Activated CD8-positive, alpha-beta T cell treated with anti-CD3 and anti-CD28 coated beads for 36 hours (primary cell): ENCODE data around the gene PROB1. TPM values are rescaled to one million over a fixed set of nuclear protein-coding genes. Genes with fewer than 3 reads are reported as not detected.

Experiments used
- ATAC-seq: fragments of 200-7000 bp; cut with Tn5 transposase; one replicate; pipeline ENCODE4 v1.10.0; 2021; ENCODE audit warnings: mild to moderate bottlenecking, moderate library complexity
- CTCF ChIA-PET: fragments of 350-600 bp; sonication (Branson Sonifier 250); formaldehyde crosslinking; loops from one replicate; lab custom pipeline; 2021; ENCODE audit warnings: antibody characterized with exemption; lab: Charles Lee
- POLR2A ChIA-PET: fragments of 350-600 bp; sonication (Branson Sonifier 250); formaldehyde crosslinking; loops from one replicate; lab custom pipeline; 2021; ENCODE audit warnings: antibody characterized with exemption; lab: Charles Lee
- DNase-seq: peaks from one replicate; pipeline ENCODE4 v3.0.0-alpha.2; 2020
- H3K27ac Mint-ChIP-seq: one replicate; pipeline ENCODE4 v1.8.0; 2021; ENCODE audit warnings: mild to moderate bottlenecking, mixed read lengths
- H3K27me3 Mint-ChIP-seq: one replicate; pipeline ENCODE4 v1.8.0; 2021; ENCODE audit warnings: mixed read lengths
- H3K36me3 Mint-ChIP-seq: one replicate; pipeline ENCODE4 v1.8.0; 2021; ENCODE audit warnings: low read depth, mixed read lengths
- H3K4me1 Mint-ChIP-seq: one replicate; pipeline ENCODE4 v1.8.0; 2021; ENCODE audit warnings: low read depth, mixed read lengths
- H3K4me3 Mint-ChIP-seq: one replicate; pipeline ENCODE4 v1.8.0; 2021; ENCODE audit warnings: mild to moderate bottlenecking, moderate library complexity, mixed read lengths
- H3K9me3 Mint-ChIP-seq: one replicate; pipeline ENCODE4 v1.8.0; 2021; ENCODE audit warnings: mixed read lengths
- intact Hi-C: fragments of 100-400 bp; cut with micrococcal nuclease; formaldehyde crosslinking; loops from one replicate; pipeline ENCODE4 v1.10.0; 2022
- total RNA-seq, 2 experiments: library from RNA; stranded (reverse); gene quantifications; one replicate each; pipeline ENCODE4 v1.2.3, GENCODE V29; 2021
- TF ChIP-seq, protein P1 (sequence below): fragments of 200-600 bp; IDR thresholded peaks from one replicate; pipeline ENCODE4 v1.8.0; 2022; ENCODE audit warnings: antibody characterized with exemption, mild to moderate bottlenecking

The PROB1 gene
- total RNA-seq, 2 experiments from 2014 or later = 3.9 to 4.1 TPM

GRCh38 chr5:139371482-139372435 lies 23.1 kb downstream of the PROB1 start:
- peaks cover 16% of the 10 kb centered on the region for H3K36me3 Mint-ChIP-seq
- no peaks in the 10 kb centered on the region for H3K27me3 Mint-ChIP-seq
- intact Hi-C loops = no loop called here
- H3K27ac Mint-ChIP-seq = peak overlapping the region; percentile 22
- TF ChIP-seq, protein P1, sequence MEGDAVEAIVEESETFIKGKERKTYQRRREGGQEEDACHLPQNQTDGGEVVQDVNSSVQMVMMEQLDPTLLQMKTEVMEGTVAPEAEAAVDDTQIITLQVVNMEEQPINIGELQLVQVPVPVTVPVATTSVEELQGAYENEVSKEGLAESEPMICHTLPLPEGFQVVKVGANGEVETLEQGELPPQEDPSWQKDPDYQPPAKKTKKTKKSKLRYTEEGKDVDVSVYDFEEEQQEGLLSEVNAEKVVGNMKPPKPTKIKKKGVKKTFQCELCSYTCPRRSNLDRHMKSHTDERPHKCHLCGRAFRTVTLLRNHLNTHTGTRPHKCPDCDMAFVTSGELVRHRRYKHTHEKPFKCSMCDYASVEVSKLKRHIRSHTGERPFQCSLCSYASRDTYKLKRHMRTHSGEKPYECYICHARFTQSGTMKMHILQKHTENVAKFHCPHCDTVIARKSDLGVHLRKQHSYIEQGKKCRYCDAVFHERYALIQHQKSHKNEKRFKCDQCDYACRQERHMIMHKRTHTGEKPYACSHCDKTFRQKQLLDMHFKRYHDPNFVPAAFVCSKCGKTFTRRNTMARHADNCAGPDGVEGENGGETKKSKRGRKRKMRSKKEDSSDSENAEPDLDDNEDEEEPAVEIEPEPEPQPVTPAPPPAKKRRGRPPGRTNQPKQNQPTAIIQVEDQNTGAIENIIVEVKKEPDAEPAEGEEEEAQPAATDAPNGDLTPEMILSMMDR = no peak
- peaks cover 14% of the 10 kb centered on the region for H3K4me1 Mint-ChIP-seq
- ATAC-seq = no peak
- no peaks in the 10 kb centered on the region for H3K9me3 Mint-ChIP-seq
- ChIA-PET POLR2A (interaction anchor here (0.6 kb wide), 2 partner anchors 174 to 827 kb away, joined by 3 read pairs; no protein-coding TSS in a partner anchor), CTCF (interaction anchor here (1.0 to 1.5 kb wide), 3 partner anchors 14 to 30 kb away, joined by 3 to 5 read pairs (median 4); partner anchors contain the start of gene PAIP2)
- DNase-seq = no peak
- H3K4me3 Mint-ChIP-seq = no peak overlapping the region

GRCh38 chr5:139369181-139369580 lies 25.7 kb downstream of the PROB1 start:
- H3K4me1 Mint-ChIP-seq = peaks cover 14% of the 10 kb centered on the region
- H3K4me3 Mint-ChIP-seq = no peak overlapping the region
- H3K36me3 Mint-ChIP-seq = peaks cover 34% of the 10 kb centered on the region
- DNase-seq (no peak), ATAC-seq (no peak)
- TF ChIP-seq, protein P1 = no peak
- ChIA-PET POLR2A (interaction anchor here (1.4 kb wide), 1 partner anchor 22 kb away, joined by 4 read pairs; no protein-coding TSS in a partner anchor), CTCF (interaction anchor here (1.0 to 2.1 kb wide), 4 partner anchors 11 to 80 kb away, joined by 3 to 8 read pairs (median 4); partner anchors contain the start of gene PAIP2)
- intact Hi-C loops = no loop called here
- no peak overlapping the region for H3K27ac Mint-ChIP-seq
- no peaks in the 10 kb centered on the region for H3K9me3 Mint-ChIP-seq
- no peaks in the 10 kb centered on the region for H3K27me3 Mint-ChIP-seq

DNA sequence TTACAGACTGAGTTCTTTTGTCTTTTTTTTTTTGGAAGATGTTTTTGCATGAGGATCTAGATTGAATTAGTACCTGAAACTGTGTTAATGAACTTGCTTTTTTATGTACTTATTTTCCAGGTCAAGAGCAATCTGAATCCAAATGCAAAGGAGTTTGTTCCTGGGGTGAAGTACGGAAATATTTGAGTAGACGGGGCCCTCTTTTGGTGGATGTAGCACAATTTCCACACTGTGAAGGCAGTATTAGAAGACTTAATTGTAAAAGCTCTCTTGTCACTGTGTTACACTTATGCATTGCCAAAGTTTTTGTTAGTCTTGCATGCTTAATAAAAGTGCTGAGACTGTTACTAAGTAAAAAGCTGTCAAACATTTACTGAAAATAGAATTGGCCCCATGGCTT lies 26.3 kb downstream of the PROB1 start:
- Mint-ChIP-seq H3K36me3 (peaks cover 39% of the 10 kb centered on the region), H3K27me3 (no peaks in the 10 kb centered on the region), H3K27ac (no peak overlapping the region), H3K4me1 (peaks cover 19% of the 10 kb centered on the region), H3K4me3 (no peak overlapping the region), H3K9me3 (no peaks in the 10 kb centered on the region)
- DNase-seq = no peak
- ATAC-seq = no peak
- ChIA-PET CTCF (interaction anchor here (0.8 to 2.1 kb wide), 4 partner anchors 24 to 82 kb away, joined by 3 to 8 read pairs (median 4); partner anchors contain the start of gene PAIP2), POLR2A (interaction anchor here (1.4 kb wide), 1 partner anchor 22 kb away, joined by 4 read pairs; no protein-coding TSS in a partner anchor)
- intact Hi-C loops = no loop called here
- TF ChIP-seq, protein P1 = no peak

GRCh38 chr5:139364466-139364865 lies 30.4 kb downstream of the PROB1 start:
- H3K4me1 Mint-ChIP-seq = peaks cover 6% of the 10 kb centered on the region
- CTCF ChIA-PET = no interaction called here
- POLR2A ChIA-PET = interaction anchor here (1.0 kb wide), 1 partner anchor 10 kb away, joined by 3 read pairs; no protein-coding TSS in a partner anchor
- H3K4me3 Mint-ChIP-seq = no peak overlapping the region
- no peak for ATAC-seq
- no peak overlapping the region for H3K27ac Mint-ChIP-seq
- peaks cover 44% of the 10 kb centered on the region for H3K36me3 Mint-ChIP-seq
- no peak for DNase-seq
- intact Hi-C loops = no loop called here
- no peaks in the 10 kb centered on the region for H3K9me3 Mint-ChIP-seq
- no peaks in the 10 kb centered on the region for H3K27me3 Mint-ChIP-seq
- TF ChIP-seq, protein P1 = no peak
